Measurements from ENCODE around the gene CEP112.

Gene CEP112

DNA sequence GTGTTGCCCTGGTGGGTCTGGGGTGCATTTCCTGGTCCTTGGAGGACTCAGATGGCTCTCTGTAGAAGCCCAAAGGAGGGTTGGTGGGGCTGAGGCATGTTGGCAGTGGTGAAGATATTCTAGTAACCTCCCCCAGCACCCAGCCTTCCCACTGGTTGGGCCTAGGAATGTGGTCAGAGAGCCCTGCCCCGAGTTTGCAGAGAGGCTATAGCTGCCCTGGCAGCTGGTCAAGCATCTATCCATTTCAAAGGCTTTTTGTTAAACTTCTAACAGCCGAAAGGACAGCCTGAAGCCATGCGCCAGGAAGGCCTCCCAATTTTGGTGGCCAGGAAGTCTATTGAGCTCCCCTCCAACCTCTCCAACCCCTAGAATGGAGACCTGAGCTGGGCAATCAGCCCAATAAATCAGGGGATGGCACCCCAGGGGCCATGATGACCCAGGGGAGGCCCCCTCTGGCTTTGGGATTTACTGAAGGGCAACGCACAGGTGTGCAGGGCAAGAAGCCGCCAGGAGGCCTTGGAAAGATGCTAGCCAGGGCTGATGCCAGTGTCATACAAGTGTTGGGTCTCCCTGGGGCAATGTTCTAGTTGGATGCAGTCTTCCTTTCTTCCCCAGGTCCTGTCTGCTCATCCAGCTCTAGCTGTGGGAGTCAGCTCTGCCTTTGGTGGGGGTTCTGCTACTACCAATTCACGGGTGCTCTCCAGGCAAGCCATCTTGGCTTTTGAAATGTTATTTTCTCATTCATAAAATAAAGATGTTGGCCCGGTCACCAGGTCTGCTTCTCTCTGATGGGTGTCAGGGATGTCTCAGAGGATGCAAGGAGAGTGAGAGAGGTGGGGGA is 599.6 kb downstream of the CEP112 start:
- no peak for DNase-seq (ENCODE audit: insufficient read length, low spot score)
- no peak for FAIRE-seq
- TF ChIP-seq POU2F2 (IDR thresholded peaks at IDR 0.05; ENCODE audit: low read depth, low read length) (no peak), TAF1 (IDR thresholded peaks at IDR 0.05; ENCODE audit: low read depth, low read length) (no peak), POLR2AphosphoS5 (IDR thresholded peaks at IDR 0.05; ENCODE audit: low read depth, low read length) (no peak), PAX5 (IDR thresholded peaks at IDR 0.05; ENCODE audit: insufficient read depth, low read length, severe bottlenecking) (no peak), SPI1 (IDR thresholded peaks at IDR 0.05; ENCODE audit: low read depth, low read length) (no peak), POLR2A (IDR thresholded peaks at IDR 0.05; ENCODE audit: low read depth, low read length) (no peak)

DNA sequence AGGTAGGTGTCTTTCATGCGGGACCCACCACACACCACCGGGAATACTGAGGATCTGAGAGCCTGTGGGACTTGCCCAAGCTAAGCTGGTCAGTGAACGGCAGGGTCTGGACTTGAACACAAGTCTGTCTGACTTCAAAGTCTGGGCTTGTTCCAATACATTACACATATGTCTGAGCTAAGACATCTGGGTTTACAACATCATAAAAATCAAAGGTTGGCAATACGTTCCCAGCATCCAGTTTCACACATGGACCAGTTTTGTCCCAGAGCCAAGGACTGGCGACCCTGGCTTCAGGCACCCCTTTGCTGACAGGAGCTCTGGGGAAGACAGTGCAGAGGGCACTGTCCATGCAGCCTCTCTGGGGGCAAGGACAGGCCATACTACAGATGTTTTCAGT is 602.6 kb downstream of the CEP112 start:
- no peak for FAIRE-seq
- no peak for DNase-seq (ENCODE audit: insufficient read length, low spot score)
- TF ChIP-seq POLR2A (IDR thresholded peaks at IDR 0.05; ENCODE audit: low read depth, low read length), result no peak
- TF ChIP-seq POLR2AphosphoS5 (IDR thresholded peaks at IDR 0.05; ENCODE audit: low read depth, low read length), result no peak

DNA sequence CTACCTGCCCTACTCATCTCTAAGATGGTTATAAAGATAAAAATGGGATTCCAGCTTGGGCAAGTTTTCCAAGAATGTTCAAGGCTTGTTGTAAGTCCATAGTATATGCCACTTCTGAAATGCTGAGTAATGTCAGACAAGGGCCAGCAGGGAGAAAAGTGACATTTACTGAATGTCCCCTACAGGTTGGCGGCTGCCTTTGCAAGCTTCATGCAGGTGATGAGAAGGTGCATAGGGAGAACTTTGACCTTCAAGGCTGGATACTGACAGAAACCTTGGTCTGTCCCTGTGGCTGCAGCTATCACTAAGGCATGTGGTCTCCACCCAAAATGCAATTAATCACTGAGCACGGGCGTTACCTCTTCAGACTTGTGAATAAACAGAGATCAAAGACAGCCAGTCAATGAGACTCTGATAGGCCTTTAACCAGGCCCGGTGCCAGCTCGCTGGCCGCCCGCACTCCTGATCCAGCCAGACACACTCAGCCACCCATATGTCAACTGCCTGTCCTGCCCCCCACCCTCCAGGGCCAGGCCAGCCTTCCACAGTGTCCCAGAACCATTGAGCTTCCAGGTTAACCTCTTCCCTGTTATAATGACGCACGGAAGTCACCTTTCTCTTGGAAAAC is 603.6 kb downstream of the CEP112 start:
- FAIRE-seq (no peak), DNase-seq (ENCODE audit: insufficient read length, low spot score) (no peak)
- TF ChIP-seq PAX5 (IDR thresholded peaks at IDR 0.05; ENCODE audit: insufficient read depth, low read length, severe bottlenecking) (no peak), POLR2AphosphoS5 (IDR thresholded peaks at IDR 0.05; ENCODE audit: low read depth, low read length) (no peak), POLR2A (IDR thresholded peaks at IDR 0.05; ENCODE audit: low read depth, low read length) (no peak), SPI1 (IDR thresholded peaks at IDR 0.05; ENCODE audit: low read depth, low read length) (no peak), POU2F2 (IDR thresholded peaks at IDR 0.05; ENCODE audit: low read depth, low read length) (no peak), TAF1 (IDR thresholded peaks at IDR 0.05; ENCODE audit: low read depth, low read length) (no peak)

DNA sequence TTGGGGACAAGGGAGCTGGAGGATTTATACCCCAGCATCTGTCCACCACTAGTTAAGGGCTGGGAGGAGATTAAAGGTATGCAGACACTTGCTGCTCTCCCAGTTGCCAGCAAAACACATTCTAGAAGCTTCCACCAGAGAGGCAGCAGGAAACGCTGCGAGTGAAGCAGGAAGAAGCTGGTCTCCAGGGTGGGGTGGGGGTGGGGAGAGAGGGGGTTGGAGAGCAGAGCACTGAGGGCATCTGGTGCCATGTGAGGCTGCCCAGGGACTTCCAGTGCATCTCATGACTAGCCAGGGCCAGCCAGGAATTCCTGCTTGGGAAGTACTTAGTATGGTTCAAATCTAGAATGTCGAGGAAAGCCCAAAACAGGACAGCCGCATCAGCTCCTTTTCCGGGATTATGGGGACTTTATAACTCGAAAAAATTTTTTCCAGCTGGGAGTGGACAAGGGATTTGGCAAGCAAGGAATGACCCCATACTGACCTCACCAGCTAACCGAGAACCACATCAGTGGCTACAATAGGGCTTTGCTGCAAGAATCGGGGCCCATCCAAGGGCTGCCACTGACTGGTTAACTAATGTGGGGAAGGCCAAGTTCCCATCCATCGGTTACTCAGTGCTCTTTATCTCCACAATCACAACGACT is 604.3 kb downstream of the CEP112 start:
- no peak for DNase-seq (ENCODE audit: insufficient read length, low spot score)
- TF ChIP-seq SPI1 (IDR thresholded peaks at IDR 0.05; ENCODE audit: low read depth, low read length) (no peak), PAX5 (IDR thresholded peaks at IDR 0.05; ENCODE audit: insufficient read depth, low read length, severe bottlenecking) (no peak), POLR2AphosphoS5 (IDR thresholded peaks at IDR 0.05; ENCODE audit: low read depth, low read length) (no peak), POU2F2 (IDR thresholded peaks at IDR 0.05; ENCODE audit: low read depth, low read length) (no peak), POLR2A (IDR thresholded peaks at IDR 0.05; ENCODE audit: low read depth, low read length) (no peak), TAF1 (IDR thresholded peaks at IDR 0.05; ENCODE audit: low read depth, low read length) (no peak)
- no peak for FAIRE-seq

DNA sequence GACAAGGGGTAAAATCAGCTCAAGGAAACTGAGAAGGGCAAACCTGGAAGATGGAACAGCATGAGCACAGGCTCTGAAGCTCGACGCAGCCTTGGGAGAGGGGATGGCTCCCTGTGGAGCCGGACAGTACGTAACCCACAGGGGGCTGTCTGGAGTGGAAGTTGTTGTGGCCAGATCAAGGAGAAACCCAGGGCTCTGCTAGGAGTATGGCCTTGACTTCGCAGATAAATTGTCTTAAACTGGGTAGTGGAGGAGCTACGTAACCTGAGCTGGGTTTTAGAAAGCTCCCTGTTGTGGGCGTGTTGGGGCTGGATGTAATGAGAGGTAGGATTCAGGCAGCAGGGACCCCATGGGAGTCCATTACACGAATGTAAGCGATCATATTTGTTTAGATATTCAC is 605.0 kb downstream of the CEP112 start:
- DNase-seq (ENCODE audit: insufficient read length, low spot score) (no peak), FAIRE-seq (no peak)
- TF ChIP-seq TAF1 (IDR thresholded peaks at IDR 0.05; ENCODE audit: low read depth, low read length), result no peak
- TF ChIP-seq POLR2A (IDR thresholded peaks at IDR 0.05; ENCODE audit: low read depth, low read length), result no peak
- TF ChIP-seq POLR2AphosphoS5 (IDR thresholded peaks at IDR 0.05; ENCODE audit: low read depth, low read length), result no peak
- no peak for TF ChIP-seq PAX5 (IDR thresholded peaks at IDR 0.05; ENCODE audit: insufficient read depth, low read length, severe bottlenecking)
- no peak for TF ChIP-seq POU2F2 (IDR thresholded peaks at IDR 0.05; ENCODE audit: low read depth, low read length)
- no peak for TF ChIP-seq SPI1 (IDR thresholded peaks at IDR 0.05; ENCODE audit: low read depth, low read length)

Data from GM12891 (cell line).